Measurements from ENCODE around the gene PAFAH2.
"Not testable (repeated sequence)": the region's sequence is repeated elsewhere in the genome, so short reads cannot be mapped to it uniquely, and the experiment has no call there.

PAFAH2 gene

GRCh38 chr1:25986773-25987172 lies 11.1 kb downstream of the PAFAH2 start:
- not testable (repeated sequence) for DNase-seq (ENCODE audit: low read depth in 2 of 2)

GRCh38 chr1:25985670-25986069 lies 12.2 kb downstream of the PAFAH2 start:
- no peak for DNase-seq (ENCODE audit: low read depth in 2 of 2)

- DNase-seq (ENCODE audit: low read depth in 2 of 2) = no peak
Measured at GRCh38 chr1:25985171-25985570, 12.7 kb downstream of the PAFAH2 start.

- no peak for DNase-seq (ENCODE audit: low read depth in 2 of 2)
Measured at GRCh38 chr1:25979210-25979609, 18.7 kb downstream of the PAFAH2 start.

GRCh38 chr1:25978403-25978802 lies 19.5 kb downstream of the PAFAH2 start:
- no peak for DNase-seq (ENCODE audit: low read depth in 2 of 2)

GRCh38 chr1:25977801-25978200 lies 20.1 kb downstream of the PAFAH2 start:
- no peak for DNase-seq (ENCODE audit: low read depth in 2 of 2)

- DNase-seq (ENCODE audit: low read depth in 2 of 2) = no peak
Measured at GRCh38 chr1:25973610-25974321, 24.1 kb downstream of the PAFAH2 start.

GRCh38 chr1:25971811-25972180 lies 26.1 kb downstream of the PAFAH2 start:
- no peak for DNase-seq (ENCODE audit: low read depth in 2 of 2)

- no peak for DNase-seq (ENCODE audit: low read depth in 2 of 2)
Measured at GRCh38 chr1:25971066-25971810, 26.6 kb downstream of the PAFAH2 start.

- DNase-seq (ENCODE audit: low read depth in 2 of 2) = no peak
Measured at GRCh38 chr1:25967308-25967707, 30.6 kb downstream of the PAFAH2 start.

- no peak for DNase-seq (ENCODE audit: low read depth in 2 of 2)
Measured at GRCh38 chr1:25959611-25960010, 38.3 kb downstream of the PAFAH2 start.

- DNase-seq (ENCODE audit: low read depth in 2 of 2) = no peak
Measured at GRCh38 chr1:25958465-25958864, 39.4 kb downstream of the PAFAH2 start.

GRCh38 chr1:25955553-25955952 lies 42.3 kb downstream of the PAFAH2 start:
- DNase-seq (ENCODE audit: low read depth in 2 of 2) = no peak

- DNase-seq (ENCODE audit: low read depth in 2 of 2) = no peak
Measured at GRCh38 chr1:25954282-25954938, 43.5 kb downstream of the PAFAH2 start.

- DNase-seq (ENCODE audit: low read depth in 2 of 2) = no peak
Measured at GRCh38 chr1:25952841-25953401, 44.9 kb downstream of the PAFAH2 start.

- no peak for DNase-seq (ENCODE audit: low read depth in 2 of 2)
Measured at GRCh38 chr1:25948641-25949040, 49.2 kb downstream of the PAFAH2 start.

GRCh38 chr1:25947027-25947426 lies 50.8 kb downstream of the PAFAH2 start:
- DNase-seq (ENCODE audit: low read depth in 2 of 2) = no peak

- no peak for DNase-seq (ENCODE audit: low read depth in 2 of 2)
Measured at GRCh38 chr1:25945761-25946160, 52.1 kb downstream of the PAFAH2 start.

- no peak for DNase-seq (ENCODE audit: low read depth in 2 of 2)
Measured at GRCh38 chr1:25944986-25945385, 52.9 kb downstream of the PAFAH2 start.

GRCh38 chr1:25943511-25943910 lies 54.4 kb downstream of the PAFAH2 start:
- DNase-seq (ENCODE audit: low read depth in 2 of 2) = not testable (repeated sequence)

GRCh38 chr1:25936947-25937346 lies 60.9 kb downstream of the PAFAH2 start:
- DNase-seq (ENCODE audit: low read depth in 2 of 2) = no peak

Data from stimulated activated CD8-positive, alpha-beta memory T cell treated with anti-CD3 and anti-CD28 coated beads, Interleukin-7, amount 100 ng/mL, for 4 hours (primary cell).